Ascending aorta (tissue), 2 donors: Measurements from ENCODE around the gene DIP2C. TPM values are rescaled to one million over a fixed set of nuclear protein-coding genes. Genes with fewer than 3 reads are reported as not detected.
"Not testable (repeated sequence)": the region's sequence is repeated elsewhere in the genome, so short reads cannot be mapped to it uniquely, and the experiment has no call there.

Experiments
- DNase-seq, 2 donors: peaks; one replicate each; pipeline ENCODE4 v3.0.0-alpha.2; 2019; ENCODE audit warnings: low spot score in 2 of 2
- H3K27ac ChIP-seq, 2 donors: fragments of 200-600 bp; sonication (generic); one replicate each; pipeline ENCODE4 v1.5.1; 2016 to 2017; ENCODE audit warnings: mild to moderate bottlenecking in 1 of 2
- H3K27me3 ChIP-seq: fragments of 200-600 bp; sonication (generic); one replicate; pipeline ENCODE4 v1.5.1; 2017
- H3K36me3 ChIP-seq, 2 donors: fragments of 200-600 bp; sonication (generic); one replicate each; pipeline ENCODE4 v1.5.1; 2016
- H3K4me1 ChIP-seq, 2 donors: fragments of 200-600 bp; sonication (generic); one replicate each; pipeline ENCODE4 v1.5.1; 2016 to 2017; ENCODE audit warnings: mild to moderate bottlenecking in 1 of 2
- H3K4me3 ChIP-seq, 2 donors: fragments of 200-600 bp; sonication (generic); one replicate each; pipeline ENCODE4 v1.5.1; 2016 to 2017; ENCODE audit warnings: mild to moderate bottlenecking in 1 of 2
- H3K9me3 ChIP-seq, 2 donors: fragments of 200-600 bp; sonication (generic); one replicate each; pipeline ENCODE4 v1.5.1; 2016
- CTCF ChIP-seq, 3 experiments: fragments of 200-600 bp in 2 of 3; fragments of 450-650 bp in 1 of 3; sonication (generic) in 2 of 3; IDR thresholded peaks; one replicate each; pipeline ENCODE4 v1.5.1; 2016 to 2019; ENCODE audit warnings: antibody characterized with exemption in 3 of 3, mild to moderate bottlenecking in 1 of 3, moderate library complexity in 1 of 3
- intact Hi-C: fragments of 100-400 bp; cut with DNase I; formaldehyde crosslinking; loops from one replicate; pipeline ENCODE4 v1.15.1; 2023
- total RNA-seq: library from RNA; depleted of rRNA; stranded (reverse); fragments of >200 nt; gene quantifications from one replicate; pipeline ENCODE4 v1.1.0, GENCODE V29; 2016

The DIP2C gene
- total RNA-seq, 1 donor from 2014 or later, result 14.7 TPM

- Histone ChIP-seq H3K4me3 (no peak overlapping the region), H3K4me1 (peaks cover 4 to 9% of the 10 kb centered on the region in 2 donors), H3K36me3 (peaks cover 19 to 30% of the 10 kb centered on the region in 2 donors), H3K9me3 (no peaks in the 10 kb centered on the region), H3K27me3 (no peaks in the 10 kb centered on the region), H3K27ac (no peak overlapping the region)
- intact Hi-C loops, result no loop called here
- no peak for DNase-seq
- no peak for TF ChIP-seq CTCF (IDR thresholded peaks at IDR 0.05)
Measured at GRCh38 chr10:326894-327635, 362.4 kb downstream of the DIP2C start.

GRCh38 chr10:326350-326749 is 363.1 kb downstream of the DIP2C start:
- Histone ChIP-seq H3K27ac (no peak overlapping the region), H3K9me3 (no peaks in the 10 kb centered on the region), H3K4me1 (peaks cover 4 to 9% of the 10 kb centered on the region in 2 donors), H3K4me3 (no peak overlapping the region), H3K27me3 (no peaks in the 10 kb centered on the region), H3K36me3 (peaks cover 19 to 30% of the 10 kb centered on the region in 2 donors)
- DNase-seq, result no peak
- no peak for TF ChIP-seq CTCF (IDR thresholded peaks at IDR 0.05)
- intact Hi-C loops, result no loop called here

- no peaks in the 10 kb centered on the region for H3K27me3 ChIP-seq
- intact Hi-C loops, result no loop called here
- DNase-seq, result no peak
- H3K9me3 ChIP-seq, result no peaks in the 10 kb centered on the region
- peaks cover 19 to 38% of the 10 kb centered on the region in 2 donors for H3K36me3 ChIP-seq
- no peak for TF ChIP-seq CTCF (IDR thresholded peaks at IDR 0.05)
- peaks cover 4 to 9% of the 10 kb centered on the region in 2 donors for H3K4me1 ChIP-seq
- peak overlapping the region in 1 of 2 donors; percentile 67 for H3K27ac ChIP-seq
- no peak overlapping the region for H3K4me3 ChIP-seq
Measured at GRCh38 chr10:325282-325681, 364.2 kb downstream of the DIP2C start.

- peaks cover 4 to 9% of the 10 kb centered on the region in 2 donors for H3K4me1 ChIP-seq
- peaks cover 19 to 45% of the 10 kb centered on the region in 2 donors for H3K36me3 ChIP-seq
- intact Hi-C loops, result no loop called here
- no peaks in the 10 kb centered on the region for H3K9me3 ChIP-seq
- TF ChIP-seq CTCF (IDR thresholded peaks at IDR 0.05), result no peak
- peak overlapping the region; percentile 67 to 76 for H3K27ac ChIP-seq
- no peaks in the 10 kb centered on the region for H3K27me3 ChIP-seq
- no peak overlapping the region for H3K4me3 ChIP-seq
- no peak for DNase-seq
Measured at GRCh38 chr10:324593-324992, 364.9 kb downstream of the DIP2C start.

GRCh38 chr10:323651-324293 is 365.7 kb downstream of the DIP2C start:
- intact Hi-C loops, result no loop called here
- TF ChIP-seq CTCF (IDR thresholded peaks at IDR 0.05), result no peak
- Histone ChIP-seq H3K36me3 (peaks cover 19 to 45% of the 10 kb centered on the region in 2 donors), H3K4me1 (peaks cover 4 to 5% of the 10 kb centered on the region in 2 donors), H3K27me3 (no peaks in the 10 kb centered on the region), H3K9me3 (no peaks in the 10 kb centered on the region), H3K4me3 (peak overlapping the region in 1 of 2 donors; percentile 6), H3K27ac (peak overlapping the region; percentile 67 to 76)
- DNase-seq, result peak; percentile 49 to 91

- H3K27me3 ChIP-seq, intact Hi-C loops, H3K4me1 ChIP-seq, H3K9me3 ChIP-seq, H3K4me3 ChIP-seq, DNase-seq: not testable (repeated sequence)
- Histone ChIP-seq H3K36me3 (peaks cover 20 to 52% of the 10 kb centered on the region in 2 donors), H3K27ac (peak overlapping the region in 1 of 2 donors; percentile 28)
Measured at GRCh38 chr10:323046-323445, 366.4 kb downstream of the DIP2C start.
